ENCODE results near the gene ST13. TPM values are rescaled to one million over a fixed set of nuclear protein-coding genes. Genes with fewer than 3 reads are reported as not detected.

The ST13 gene
- total and polyA plus RNA-seq, 2 experiments from 2014 or later: 159 to 238 TPM

- no peak overlapping the region for H3K4me3 ChIP-seq
- DNase-seq (ENCODE audit: low spot score) (no peak), ATAC-seq (no peak)
- H3K27ac ChIP-seq (ENCODE audit: low read depth): peak overlapping the region; percentile 35
- H3K9me3 Mint-ChIP-seq: no peaks in the 10 kb centered on the region
- H3K27ac Mint-ChIP-seq: no peak overlapping the region
- no peaks in the 10 kb centered on the region for H3F3A ChIP-seq (replicated peaks; ENCODE audit: low read depth)
- H3K27me3 ChIP-seq (ENCODE audit: insufficient read depth): no peaks in the 10 kb centered on the region
- no peaks in the 10 kb centered on the region for H3K4me1 ChIP-seq (ENCODE audit: insufficient read depth)
- peaks cover 3% of the 10 kb centered on the region for H3K27me3 Mint-ChIP-seq (ENCODE audit: insufficient read depth, low read depth, poor library complexity)
- no peak overlapping the region for H2AFZ ChIP-seq
- H3K79me2 ChIP-seq (replicated peaks; ENCODE audit: insufficient read depth): 0 out of 2 replicates have a peak, but pooled peaks cover 4% of the 10 kb centered on the region
- no peaks in the 10 kb centered on the region for H3K9me2 ChIP-seq (ENCODE audit: insufficient read depth)
- no peak overlapping the region for H3K4me3 Mint-ChIP-seq
- peaks cover 19% of the 10 kb centered on the region; the same call in 2 of the 3 replicates for H3K36me3 Mint-ChIP-seq (ENCODE audit: low read depth)
- H3K4me1 Mint-ChIP-seq: no peaks in the 10 kb centered on the region
- TF ChIP-seq, protein P1, sequence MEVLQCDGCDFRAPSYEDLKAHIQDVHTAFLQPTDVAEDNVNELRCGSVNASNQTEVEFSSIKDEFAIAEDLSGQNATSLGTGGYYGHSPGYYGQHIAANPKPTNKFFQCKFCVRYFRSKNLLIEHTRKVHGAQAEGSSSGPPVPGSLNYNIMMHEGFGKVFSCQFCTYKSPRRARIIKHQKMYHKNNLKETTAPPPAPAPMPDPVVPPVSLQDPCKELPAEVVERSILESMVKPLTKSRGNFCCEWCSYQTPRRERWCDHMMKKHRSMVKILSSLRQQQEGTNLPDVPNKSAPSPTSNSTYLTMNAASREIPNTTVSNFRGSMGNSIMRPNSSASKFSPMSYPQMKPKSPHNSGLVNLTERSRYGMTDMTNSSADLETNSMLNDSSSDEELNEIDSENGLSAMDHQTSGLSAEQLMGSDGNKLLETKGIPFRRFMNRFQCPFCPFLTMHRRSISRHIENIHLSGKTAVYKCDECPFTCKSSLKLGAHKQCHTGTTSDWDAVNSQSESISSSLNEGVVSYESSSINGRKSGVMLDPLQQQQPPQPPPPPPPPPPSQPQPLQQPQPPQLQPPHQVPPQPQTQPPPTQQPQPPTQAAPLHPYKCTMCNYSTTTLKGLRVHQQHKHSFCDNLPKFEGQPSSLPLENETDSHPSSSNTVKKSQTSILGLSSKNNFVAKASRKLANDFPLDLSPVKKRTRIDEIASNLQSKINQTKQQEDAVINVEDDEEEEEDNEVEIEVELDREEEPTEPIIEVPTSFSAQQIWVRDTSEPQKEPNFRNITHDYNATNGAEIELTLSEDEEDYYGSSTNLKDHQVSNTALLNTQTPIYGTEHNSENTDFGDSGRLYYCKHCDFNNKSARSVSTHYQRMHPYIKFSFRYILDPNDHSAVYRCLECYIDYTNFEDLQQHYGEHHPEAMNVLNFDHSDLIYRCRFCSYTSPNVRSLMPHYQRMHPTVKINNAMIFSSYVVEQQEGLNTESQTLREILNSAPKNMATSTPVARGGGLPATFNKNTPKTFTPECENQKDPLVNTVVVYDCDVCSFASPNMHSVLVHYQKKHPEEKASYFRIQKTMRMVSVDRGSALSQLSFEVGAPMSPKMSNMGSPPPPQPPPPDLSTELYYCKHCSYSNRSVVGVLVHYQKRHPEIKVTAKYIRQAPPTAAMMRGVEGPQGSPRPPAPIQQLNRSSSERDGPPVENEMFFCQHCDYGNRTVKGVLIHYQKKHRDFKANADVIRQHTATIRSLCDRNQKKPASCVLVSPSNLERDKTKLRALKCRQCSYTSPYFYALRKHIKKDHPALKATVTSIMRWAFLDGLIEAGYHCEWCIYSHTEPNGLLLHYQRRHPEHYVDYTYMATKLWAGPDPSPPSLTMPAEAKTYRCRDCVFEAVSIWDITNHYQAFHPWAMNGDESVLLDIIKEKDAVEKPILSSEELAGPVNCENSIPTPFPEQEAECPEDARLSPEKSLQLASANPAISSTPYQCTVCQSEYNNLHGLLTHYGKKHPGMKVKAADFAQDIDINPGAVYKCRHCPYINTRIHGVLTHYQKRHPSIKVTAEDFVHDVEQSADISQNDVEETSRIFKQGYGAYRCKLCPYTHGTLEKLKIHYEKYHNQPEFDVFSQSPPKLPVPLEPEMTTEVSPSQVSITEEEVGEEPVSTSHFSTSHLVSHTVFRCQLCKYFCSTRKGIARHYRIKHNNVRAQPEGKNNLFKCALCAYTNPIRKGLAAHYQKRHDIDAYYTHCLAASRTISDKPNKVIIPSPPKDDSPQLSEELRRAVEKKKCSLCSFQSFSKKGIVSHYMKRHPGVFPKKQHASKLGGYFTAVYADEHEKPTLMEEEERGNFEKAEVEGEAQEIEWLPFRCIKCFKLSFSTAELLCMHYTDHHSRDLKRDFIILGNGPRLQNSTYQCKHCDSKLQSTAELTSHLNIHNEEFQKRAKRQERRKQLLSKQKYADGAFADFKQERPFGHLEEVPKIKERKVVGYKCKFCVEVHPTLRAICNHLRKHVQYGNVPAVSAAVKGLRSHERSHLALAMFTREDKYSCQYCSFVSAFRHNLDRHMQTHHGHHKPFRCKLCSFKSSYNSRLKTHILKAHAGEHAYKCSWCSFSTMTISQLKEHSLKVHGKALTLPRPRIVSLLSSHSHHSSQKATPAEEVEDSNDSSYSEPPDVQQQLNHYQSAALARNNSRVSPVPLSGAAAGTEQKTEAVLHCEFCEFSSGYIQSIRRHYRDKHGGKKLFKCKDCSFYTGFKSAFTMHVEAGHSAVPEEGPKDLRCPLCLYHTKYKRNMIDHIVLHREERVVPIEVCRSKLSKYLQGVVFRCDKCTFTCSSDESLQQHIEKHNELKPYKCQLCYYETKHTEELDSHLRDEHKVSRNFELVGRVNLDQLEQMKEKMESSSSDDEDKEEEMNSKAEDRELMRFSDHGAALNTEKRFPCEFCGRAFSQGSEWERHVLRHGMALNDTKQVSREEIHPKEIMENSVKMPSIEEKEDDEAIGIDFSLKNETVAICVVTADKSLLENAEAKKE (CRISPR knock-in tag; IDR thresholded peaks at IDR 0.05): no peak
- TF ChIP-seq CREB1 (CRISPR knock-in tag; IDR thresholded peaks at IDR 0.05; ENCODE audit: low read depth): no peak
- no peak for TF ChIP-seq ZNF331 (CRISPR knock-in tag; IDR thresholded peaks at IDR 0.05; ENCODE audit: low read depth)
- no peak for TF ChIP-seq JUNB (IDR thresholded peaks at IDR 0.05; ENCODE audit: unreplicated experiment)
- TF ChIP-seq POLR2AphosphoS5 (IDR thresholded peaks at IDR 0.05; ENCODE audit: low read depth): no peak
- no peak for TF ChIP-seq REST (IDR thresholded peaks at IDR 0.05; ENCODE audit: unreplicated experiment)
- TF ChIP-seq ETS1 (IDR thresholded peaks at IDR 0.05): no peak
- TF ChIP-seq STAT1 (IDR thresholded peaks at IDR 0.05; ENCODE audit: unreplicated experiment): no peak
- no peak for TF ChIP-seq ZNF114 (CRISPR knock-in tag; IDR thresholded peaks at IDR 0.05)
- TF ChIP-seq CTCF (conservative IDR thresholded peaks at IDR 0.05; ENCODE audit: low read depth in 2 of 2): no peak
- no peak for TF ChIP-seq EZH2phosphoT487 (IDR thresholded peaks at IDR 0.05; ENCODE audit: unreplicated experiment)
- no peak for TF ChIP-seq EZH2 (IDR thresholded peaks at IDR 0.05; ENCODE audit: low read depth, unreplicated experiment)
- TF ChIP-seq NANOG (IDR thresholded peaks at IDR 0.05; ENCODE audit: borderline replicate concordance): no peak
- H3K36me3 ChIP-seq (ENCODE audit: insufficient read depth): peaks cover 18% of the 10 kb centered on the region; the same call in 1 of the 2 replicates
- H4K20me1 ChIP-seq (replicated peaks; ENCODE audit: insufficient read depth): peaks cover 5% of the 10 kb centered on the region; the same call in 1 of the 2 replicates
- H3K4me2 ChIP-seq: no peak overlapping the region
Observed at GRCh38 chr22:40782521-40782920, 73.9 kb downstream of the ST13 start.
